ENCODE results near the gene PHF2.

PHF2 gene

DNA sequence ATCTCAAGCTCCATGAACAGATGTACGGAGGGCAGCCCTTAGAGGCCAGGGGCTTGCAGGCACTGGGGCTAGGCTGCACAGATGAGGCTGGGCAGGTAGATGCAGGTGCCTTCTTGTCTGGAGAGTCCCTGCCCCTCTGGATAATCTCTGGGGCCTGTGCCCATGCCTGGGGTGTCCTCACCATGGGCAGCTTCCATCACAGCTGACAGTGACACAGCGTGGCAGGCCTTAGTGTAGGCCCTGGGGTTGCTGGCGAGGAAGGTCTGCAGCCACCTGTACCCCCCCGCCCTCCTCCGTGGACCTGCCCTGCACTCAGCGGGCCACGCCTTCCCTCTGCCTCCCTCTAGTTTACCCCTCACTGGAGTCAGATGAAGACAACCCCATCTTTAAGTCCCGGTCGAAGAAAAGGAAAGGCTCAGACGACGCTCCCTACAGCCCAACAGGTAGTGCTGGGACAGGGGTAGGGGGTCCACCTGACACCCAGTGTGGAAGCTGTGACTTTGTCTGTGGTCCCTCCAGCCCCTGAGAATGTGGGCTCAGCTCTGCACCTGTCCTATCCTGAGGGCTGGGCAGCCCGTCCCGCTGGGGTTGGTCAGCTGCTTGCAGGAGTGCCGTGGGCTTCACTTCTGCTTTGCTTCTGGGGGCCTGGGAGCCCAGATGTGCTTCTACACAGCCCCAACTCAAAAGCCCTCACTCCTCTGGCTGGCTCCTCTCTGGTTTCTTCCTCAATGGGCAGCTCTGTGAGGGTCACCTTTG is 98.4 kb downstream of the PHF2 start:
- Histone ChIP-seq H3K27me3 (ENCODE audit: control insufficient read depth in 1 of 2, insufficient read depth in 2 of 2, low read length in 2 of 2) (no peaks in the 10 kb centered on the region), H3K4me3 (ENCODE audit: low read length in 2 of 2) (no peak overlapping the region), H3K27ac (ENCODE audit: low read length) (no peak overlapping the region), H3K9me3 (ENCODE audit: control insufficient read depth in 2 of 2, low read length in 2 of 2) (no peaks in the 10 kb centered on the region), H3K9ac (ENCODE audit: low read length in 2 of 2) (no peak overlapping the region), H3K4me1 (ENCODE audit: control insufficient read depth, insufficient read depth, low read length) (peaks cover 12% of the 10 kb centered on the region), H3K36me3 (ENCODE audit: control insufficient read depth in 2 of 2, insufficient read depth in 2 of 2, low read length in 2 of 2) (peaks cover 29 to 32% of the 10 kb centered on the region in 2 donors)

DNA sequence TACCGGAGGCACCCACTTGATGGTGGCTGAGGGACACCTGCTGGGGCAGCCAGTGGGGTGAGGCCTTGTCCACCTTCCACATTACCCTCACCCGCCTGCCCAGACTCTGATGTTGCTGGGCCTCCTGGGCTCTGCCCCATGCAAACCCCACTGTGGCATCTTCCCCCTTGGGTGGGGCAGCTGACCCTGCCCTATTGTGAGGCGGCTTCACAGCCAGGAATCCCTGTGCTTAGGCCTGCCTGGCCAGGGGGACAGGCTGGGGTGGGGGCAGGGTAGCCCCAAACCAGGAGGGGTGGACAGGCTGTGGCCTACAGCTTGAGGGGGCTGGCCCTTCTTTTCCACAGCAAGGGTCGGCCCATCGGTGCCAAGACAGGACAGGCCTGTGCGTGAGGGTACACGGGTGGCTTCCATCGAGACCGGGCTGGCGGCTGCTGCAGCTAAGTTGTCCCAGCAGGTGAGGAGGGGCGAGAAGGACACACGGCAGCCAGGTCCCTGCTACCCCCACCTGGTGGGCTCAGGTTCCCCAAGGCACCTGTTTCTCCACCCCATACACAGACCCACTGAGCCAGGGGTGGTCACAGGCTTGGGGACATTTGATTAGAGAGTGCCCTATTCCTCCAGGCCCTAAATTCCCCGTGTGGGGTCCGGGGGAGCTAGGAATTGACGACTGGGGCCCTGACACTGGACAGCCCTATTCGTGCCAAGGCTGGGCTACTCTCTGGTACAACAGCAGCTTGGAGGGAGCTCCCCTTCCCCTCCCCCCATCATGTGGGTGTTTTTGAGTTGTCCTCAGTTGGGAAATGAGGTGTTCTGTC is 99.2 kb downstream of the PHF2 start:
- Histone ChIP-seq H3K4me3 (ENCODE audit: low read length in 2 of 2) (no peak overlapping the region), H3K27ac (ENCODE audit: low read length) (no peak overlapping the region), H3K4me1 (ENCODE audit: control insufficient read depth, insufficient read depth, low read length) (peaks cover 12% of the 10 kb centered on the region), H3K36me3 (ENCODE audit: control insufficient read depth in 2 of 2, insufficient read depth in 2 of 2, low read length in 2 of 2) (peaks cover 29 to 32% of the 10 kb centered on the region in 2 donors), H3K27me3 (ENCODE audit: control insufficient read depth in 1 of 2, insufficient read depth in 2 of 2, low read length in 2 of 2) (no peaks in the 10 kb centered on the region), H3K9ac (ENCODE audit: low read length in 2 of 2) (no peak overlapping the region), H3K9me3 (ENCODE audit: control insufficient read depth in 2 of 2, low read length in 2 of 2) (no peaks in the 10 kb centered on the region)

DNA sequence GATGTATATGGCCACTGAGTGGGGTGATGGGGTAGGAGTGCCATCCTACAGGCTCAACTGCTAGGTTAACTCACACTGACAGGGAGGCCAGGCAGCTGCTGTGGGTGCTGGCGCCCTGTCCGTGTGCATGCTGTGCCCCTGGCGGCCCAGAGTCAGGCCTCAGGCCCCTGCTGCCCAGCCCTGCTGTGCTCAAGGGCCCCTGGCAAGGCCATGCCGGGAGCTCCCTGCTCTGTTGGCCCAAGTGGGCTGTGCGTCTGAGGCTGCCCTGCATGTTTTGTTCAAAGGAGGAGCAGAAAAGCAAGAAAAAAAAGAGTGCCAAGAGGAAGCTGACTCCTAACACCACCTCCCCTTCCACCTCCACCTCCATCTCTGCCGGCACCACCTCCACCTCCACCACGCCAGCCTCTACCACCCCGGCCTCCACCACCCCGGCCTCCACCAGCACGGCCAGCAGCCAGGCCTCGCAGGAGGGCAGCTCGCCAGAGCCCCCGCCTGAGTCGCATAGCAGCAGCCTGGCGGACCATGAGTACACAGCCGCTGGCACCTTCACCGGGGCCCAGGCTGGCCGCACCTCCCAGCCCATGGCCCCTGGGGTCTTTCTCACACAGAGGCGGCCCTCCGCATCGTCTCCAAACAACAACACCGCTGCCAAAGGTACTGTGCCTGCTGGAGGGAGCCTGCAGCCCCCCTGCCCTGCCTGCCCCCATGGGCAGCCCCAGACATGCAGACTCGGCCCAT is 100.1 kb downstream of the PHF2 start:
- H3K9ac ChIP-seq (ENCODE audit: low read length in 2 of 2), result no peak overlapping the region
- H3K4me3 ChIP-seq (ENCODE audit: low read length in 2 of 2), result no peak overlapping the region
- H3K4me1 ChIP-seq (ENCODE audit: control insufficient read depth, insufficient read depth, low read length), result peaks cover 14% of the 10 kb centered on the region
- H3K9me3 ChIP-seq (ENCODE audit: control insufficient read depth in 2 of 2, low read length in 2 of 2), result no peaks in the 10 kb centered on the region
- peaks cover 29 to 32% of the 10 kb centered on the region in 2 donors for H3K36me3 ChIP-seq (ENCODE audit: control insufficient read depth in 2 of 2, insufficient read depth in 2 of 2, low read length in 2 of 2)
- no peak overlapping the region for H3K27ac ChIP-seq (ENCODE audit: low read length)
- no peaks in the 10 kb centered on the region for H3K27me3 ChIP-seq (ENCODE audit: control insufficient read depth in 1 of 2, insufficient read depth in 2 of 2, low read length in 2 of 2)

- Histone ChIP-seq H3K9me3 (ENCODE audit: control insufficient read depth in 2 of 2, low read length in 2 of 2) (no peaks in the 10 kb centered on the region), H3K27me3 (ENCODE audit: control insufficient read depth in 1 of 2, insufficient read depth in 2 of 2, low read length in 2 of 2) (no peaks in the 10 kb centered on the region), H3K4me3 (ENCODE audit: low read length in 2 of 2) (no peak overlapping the region), H3K4me1 (ENCODE audit: control insufficient read depth, insufficient read depth, low read length) (peaks cover 18% of the 10 kb centered on the region), H3K36me3 (ENCODE audit: control insufficient read depth in 2 of 2, insufficient read depth in 2 of 2, low read length in 2 of 2) (peaks cover 29 to 32% of the 10 kb centered on the region in 2 donors), H3K27ac (ENCODE audit: low read length) (no peak overlapping the region), H3K9ac (ENCODE audit: low read length in 2 of 2) (no peak overlapping the region)
Observed at GRCh38 chr9:93677048-93677571, 100.7 kb downstream of the PHF2 start.

- Histone ChIP-seq H3K36me3 (ENCODE audit: control insufficient read depth in 2 of 2, insufficient read depth in 2 of 2, low read length in 2 of 2) (peaks cover 29 to 32% of the 10 kb centered on the region in 2 donors), H3K4me3 (ENCODE audit: low read length in 2 of 2) (no peak overlapping the region), H3K4me1 (ENCODE audit: control insufficient read depth, insufficient read depth, low read length) (peaks cover 24% of the 10 kb centered on the region), H3K9me3 (ENCODE audit: control insufficient read depth in 2 of 2, low read length in 2 of 2) (no peaks in the 10 kb centered on the region), H3K9ac (ENCODE audit: low read length in 2 of 2) (no peak overlapping the region), H3K27ac (ENCODE audit: low read length) (no peak overlapping the region), H3K27me3 (ENCODE audit: control insufficient read depth in 1 of 2, insufficient read depth in 2 of 2, low read length in 2 of 2) (no peaks in the 10 kb centered on the region)
Observed at GRCh38 chr9:93677641-93678136, 101.3 kb downstream of the PHF2 start.

GRCh38 chr9:93678199-93679019 is 102.0 kb downstream of the PHF2 start:
- no peak overlapping the region for H3K9ac ChIP-seq (ENCODE audit: low read length in 2 of 2)
- no peak overlapping the region for H3K27ac ChIP-seq (ENCODE audit: low read length)
- peaks cover 24% of the 10 kb centered on the region for H3K4me1 ChIP-seq (ENCODE audit: control insufficient read depth, insufficient read depth, low read length)
- peaks cover 28 to 29% of the 10 kb centered on the region in 2 donors for H3K36me3 ChIP-seq (ENCODE audit: control insufficient read depth in 2 of 2, insufficient read depth in 2 of 2, low read length in 2 of 2)
- no peaks in the 10 kb centered on the region for H3K27me3 ChIP-seq (ENCODE audit: control insufficient read depth in 1 of 2, insufficient read depth in 2 of 2, low read length in 2 of 2)
- no peak overlapping the region for H3K4me3 ChIP-seq (ENCODE audit: low read length in 2 of 2)
- no peaks in the 10 kb centered on the region for H3K9me3 ChIP-seq (ENCODE audit: control insufficient read depth in 2 of 2, low read length in 2 of 2)

DNA sequence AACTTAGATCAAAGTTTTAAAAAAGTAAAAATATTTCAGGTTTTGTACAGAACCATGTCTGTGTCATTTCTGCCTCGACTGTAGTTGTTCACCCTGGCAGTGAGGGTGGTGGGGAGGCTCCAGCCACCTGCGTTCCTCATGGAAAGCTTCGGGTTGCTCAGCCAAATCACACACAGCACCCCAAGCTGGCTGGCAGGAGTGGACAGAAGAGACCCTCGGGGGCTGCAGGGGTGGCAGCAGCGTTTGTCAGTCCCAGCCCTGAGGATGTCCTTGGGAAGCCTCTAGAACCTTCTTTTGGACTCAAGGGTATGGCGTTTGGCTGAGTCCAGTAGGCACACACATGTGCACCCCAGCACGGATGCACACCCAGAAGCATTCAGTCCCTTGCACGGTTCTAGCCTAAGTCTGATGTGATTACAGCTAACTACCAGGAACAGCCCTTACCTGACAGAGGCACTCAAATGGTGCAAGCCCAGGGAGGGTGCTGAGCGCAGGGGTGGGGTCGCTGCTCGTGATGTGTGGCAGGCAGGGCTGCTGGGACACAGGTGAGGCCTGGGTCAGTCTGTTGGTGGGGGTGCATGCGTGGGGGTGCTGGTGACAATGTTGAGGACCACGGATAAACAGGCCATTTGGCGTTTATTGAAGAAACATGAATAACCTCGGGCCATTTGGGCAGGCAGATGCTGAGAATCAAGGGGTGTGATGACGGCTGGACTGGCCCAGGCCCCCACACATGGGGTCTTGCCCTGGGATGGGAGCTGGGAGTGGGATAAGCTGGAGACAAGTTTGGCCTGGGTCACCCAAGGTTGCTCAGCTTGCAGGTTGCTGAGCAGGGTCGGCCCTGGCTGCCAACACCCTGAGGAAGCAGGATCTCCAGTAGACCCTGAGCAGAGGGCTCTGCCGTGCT is 103.4 kb downstream of the PHF2 start:
- H3K9me3 ChIP-seq (ENCODE audit: control insufficient read depth in 2 of 2, low read length in 2 of 2), result no peaks in the 10 kb centered on the region
- no peaks in the 10 kb centered on the region for H3K27me3 ChIP-seq (ENCODE audit: control insufficient read depth in 1 of 2, insufficient read depth in 2 of 2, low read length in 2 of 2)
- no peak overlapping the region for H3K27ac ChIP-seq (ENCODE audit: low read length)
- H3K9ac ChIP-seq (ENCODE audit: low read length in 2 of 2), result no peak overlapping the region
- no peak overlapping the region for H3K4me3 ChIP-seq (ENCODE audit: low read length in 2 of 2)
- H3K4me1 ChIP-seq (ENCODE audit: control insufficient read depth, insufficient read depth, low read length), result peaks cover 33% of the 10 kb centered on the region
- peaks cover 18 to 19% of the 10 kb centered on the region in 2 donors for H3K36me3 ChIP-seq (ENCODE audit: control insufficient read depth in 2 of 2, insufficient read depth in 2 of 2, low read length in 2 of 2)

- Histone ChIP-seq H3K27me3 (ENCODE audit: control insufficient read depth in 1 of 2, insufficient read depth in 2 of 2, low read length in 2 of 2) (no peaks in the 10 kb centered on the region), H3K27ac (ENCODE audit: low read length) (no peak overlapping the region), H3K9ac (ENCODE audit: low read length in 2 of 2) (no peak overlapping the region), H3K9me3 (ENCODE audit: control insufficient read depth in 2 of 2, low read length in 2 of 2) (no peaks in the 10 kb centered on the region), H3K4me3 (ENCODE audit: low read length in 2 of 2) (no peak overlapping the region), H3K4me1 (ENCODE audit: control insufficient read depth, insufficient read depth, low read length) (peaks cover 42% of the 10 kb centered on the region), H3K36me3 (ENCODE audit: control insufficient read depth in 2 of 2, insufficient read depth in 2 of 2, low read length in 2 of 2) (peaks cover 10 to 16% of the 10 kb centered on the region in 2 donors)
Observed at GRCh38 chr9:93680443-93681268, 104.3 kb downstream of the PHF2 start.

Data from stomach smooth muscle (tissue), 2 donors.